Endodermal cell (in vitro differentiated cells): ENCODE measurements around the gene BGLAP. TPM values are rescaled to one million over a fixed set of nuclear protein-coding genes. Genes with fewer than 3 reads are reported as not detected.

Experiments used
- DNase-seq: peaks from one replicate; pipeline ENCODE4 v3.0.0-alpha.2; 2017
- H3K27ac ChIP-seq: 2 replicates; pipeline ENCODE4 v1.5.1; 2013; ENCODE audit warnings: mild to moderate bottlenecking, low read depth, low read length, moderate library complexity
- H3K27me3 ChIP-seq: 2 replicates; pipeline ENCODE4 v1.6.1; 2013; ENCODE audit warnings: mild to moderate bottlenecking, low read length, moderate library complexity; ENCODE audit not compliant: insufficient read depth, control insufficient read depth, poor library complexity, severe bottlenecking
- H3K36me3 ChIP-seq: 2 replicates; pipeline ENCODE4 v1.7.0; 2013; ENCODE audit warnings: mild to moderate bottlenecking, low read length, moderate library complexity; ENCODE audit not compliant: control insufficient read depth, insufficient read depth
- H3K4me1 ChIP-seq: one replicate; pipeline ENCODE4 v1.7.0; 2013; ENCODE audit warnings: low read length; ENCODE audit not compliant: control insufficient read depth, insufficient read depth
- H3K4me3 ChIP-seq: 2 replicates; pipeline ENCODE4 v1.5.1; 2013; ENCODE audit warnings: mild to moderate bottlenecking, low read length, moderate library complexity
- H3K9ac ChIP-seq: 2 replicates; pipeline ENCODE4 v1.6.1; 2013; ENCODE audit warnings: mild to moderate bottlenecking, low read length, moderate library complexity; ENCODE audit not compliant: poor library complexity, severe bottlenecking; ENCODE audit errors: extremely low read depth
- H3K9me3 ChIP-seq: 2 replicates; pipeline ENCODE4 v1.6.1; 2013; ENCODE audit warnings: mild to moderate bottlenecking, low read length, moderate library complexity; ENCODE audit not compliant: control insufficient read depth
- H3K27ac Mint-ChIP-seq: 2 replicates; pipeline ENCODE4 v1.8.0; 2020; ENCODE audit warnings: mixed read lengths
- H3K27me3 Mint-ChIP-seq: 2 replicates; pipeline ENCODE4 v1.8.0; 2021; ENCODE audit warnings: mild to moderate bottlenecking, mixed read lengths; ENCODE audit not compliant: insufficient read depth
- H3K36me3 Mint-ChIP-seq: 2 replicates; pipeline ENCODE4 v1.8.0; 2020; ENCODE audit warnings: low read depth, mixed read lengths
- H3K4me1 Mint-ChIP-seq: 2 replicates; pipeline ENCODE4 v1.8.0; 2020; ENCODE audit warnings: mixed read lengths
- H3K4me3 Mint-ChIP-seq: 2 replicates; pipeline ENCODE4 v1.8.0; 2020; ENCODE audit warnings: mild to moderate bottlenecking, moderate library complexity, mixed read lengths
- H3K9me3 Mint-ChIP-seq: 2 replicates; pipeline ENCODE4 v1.8.0; 2020; ENCODE audit warnings: mild to moderate bottlenecking, mixed read lengths
- CTCF ChIP-seq: fragments of 200-600 bp; sonication (generic); conservative IDR thresholded peaks from 2 replicates; pipeline ENCODE4 v1.5.0; 2021; ENCODE audit warnings: antibody characterized with exemption, mild to moderate bottlenecking
- WGBS, 2 experiments: methylation state at CpG; one replicate each; pipeline versions ENCODE4 v1.1.5 to v1.1.7; 2013; ENCODE audit warnings: missing lambda C conversion rate in 2 of 2, mixed read lengths in 1 of 2; ENCODE audit not compliant: insufficient coverage in 1 of 2, insufficient read length in 1 of 2; 5-methylcytosine and 5-hydroxymethylcytosine counted together
- total RNA-seq, 2 donors: library from RNA; stranded (reverse); fragmentation: NEBNext Ultra II Directional in 1 of 2; extraction: Animal tissue kit (Norgen Biotek cat#: 25700) in 1 of 2; gene quantifications; 2 replicates in 1 of 2; 3 replicates in 1 of 2; pipeline ENCODE4 v1.2.1, GENCODE V29; 2021

The BGLAP gene
- total RNA-seq, 2 donors from 2014 or later, result 4.6 to 5.4 TPM

- WGBS, 2 experiments, result 86 to 90% methylated on average over 3 to 5 of the region's 5 CpGs
- Histone ChIP-seq H3K27me3 (no peaks in the 10 kb centered on the region), H3K4me3 (no peak overlapping the region), H3K36me3 (peaks cover 61% of the 10 kb centered on the region), H3K9ac (no peak overlapping the region), H3K9me3 (no peaks in the 10 kb centered on the region), H3K4me1 (peaks cover 8% of the 10 kb centered on the region), H3K27ac (no peak overlapping the region)
- no peak for TF ChIP-seq CTCF
- peaks cover 28% of the 10 kb centered on the region for H3K4me1 Mint-ChIP-seq
- H3K4me3 Mint-ChIP-seq, result no peak overlapping the region
- H3K9me3 Mint-ChIP-seq, result no peaks in the 10 kb centered on the region
- DNase-seq, result no peak
- H3K27me3 Mint-ChIP-seq, result no peaks in the 10 kb centered on the region
- H3K27ac Mint-ChIP-seq, result peak overlapping the region; percentile 41
- peaks cover 37% of the 10 kb centered on the region for H3K36me3 Mint-ChIP-seq
Measured at GRCh38 chr1:156198831-156199349, 43.1 kb upstream of the BGLAP start.

GRCh38 chr1:156200044-156200443, 41.9 kb upstream of the BGLAP start:
- no peak overlapping the region for H3K4me3 Mint-ChIP-seq
- no peak overlapping the region for H3K27ac Mint-ChIP-seq
- no peaks in the 10 kb centered on the region for H3K9me3 Mint-ChIP-seq
- Histone ChIP-seq H3K36me3 (peaks cover 61% of the 10 kb centered on the region), H3K27me3 (no peaks in the 10 kb centered on the region), H3K9me3 (no peaks in the 10 kb centered on the region), H3K9ac (no peak overlapping the region), H3K4me1 (peaks cover 8% of the 10 kb centered on the region), H3K4me3 (no peak overlapping the region), H3K27ac (no peak overlapping the region)
- peaks cover 42% of the 10 kb centered on the region for H3K36me3 Mint-ChIP-seq
- H3K27me3 Mint-ChIP-seq, result no peaks in the 10 kb centered on the region
- peaks cover 21% of the 10 kb centered on the region for H3K4me1 Mint-ChIP-seq
- 96 to 100% methylated on average over 4 to 8 of the region's 8 CpGs for WGBS, 2 experiments
- no peak for TF ChIP-seq CTCF
- no peak for DNase-seq

- H3K27me3 ChIP-seq, result no peaks in the 10 kb centered on the region
- Mint-ChIP-seq H3K4me3 (no peak overlapping the region), H3K4me1 (peaks cover 6% of the 10 kb centered on the region), H3K27me3 (no peaks in the 10 kb centered on the region), H3K36me3 (peaks cover 42% of the 10 kb centered on the region), H3K9me3 (no peaks in the 10 kb centered on the region), H3K27ac (no peak overlapping the region)
- H3K4me1 ChIP-seq, result no peaks in the 10 kb centered on the region
- H3K9ac ChIP-seq, result no peak overlapping the region
- H3K9me3 ChIP-seq, result no peaks in the 10 kb centered on the region
- no peak overlapping the region for H3K27ac ChIP-seq
- no peak overlapping the region for H3K4me3 ChIP-seq
- DNase-seq, result no peak
- no peak for TF ChIP-seq CTCF
- H3K36me3 ChIP-seq, result peaks cover 54% of the 10 kb centered on the region
Measured at GRCh38 chr1:156203331-156203730, 38.7 kb upstream of the BGLAP start.
